ENCODE data around the gene APBA3. TPM values are rescaled to one million over a fixed set of nuclear protein-coding genes. Genes with fewer than 3 reads are reported as not detected.

Gene APBA3
- total and polyA plus RNA-seq, 5 experiments from 2014 or later = 25.0 to 80.4 (median 33.0) TPM

- ATAC-seq = no peak
- DNase-seq = no peak
- POLR2A ChIA-PET = no interaction called here
- Mint-ChIP-seq H3K4me3 (no peak overlapping the region), H3K27me3 (no peaks in the 10 kb centered on the region), H3K27ac (no peak overlapping the region), H3K9me3 (peaks cover 0 to 25% (median 16%) of the 10 kb centered on the region in 9 donors), H3K36me3 (peaks cover 6 to 20% (median 12%) of the 10 kb centered on the region in 3 donors), H3K4me1 (peaks cover 0 to 9% (median 6%) of the 10 kb centered on the region in 4 donors)
These were observed 16.8 kb upstream of the APBA3 start for GRCh38 chr19:3778104-3778867.

- H3K27ac Mint-ChIP-seq = no peak overlapping the region
- no peak for DNase-seq
These were observed 15.1 kb upstream of the APBA3 start for GRCh38 chr19:3776479-3777040.

GRCh38 chr19:3775831-3776230 is 14.3 kb upstream of the APBA3 start:
- POLR2A ChIA-PET = interaction anchor here (1.3 kb wide), 1 partner anchor 12 kb away, joined by 5 read pairs; no protein-coding TSS in a partner anchor
- Mint-ChIP-seq H3K27me3 (no peaks in the 10 kb centered on the region), H3K4me3 (no peak overlapping the region), H3K4me1 (peaks cover 0 to 6% (median 2%) of the 10 kb centered on the region in 4 donors), H3K36me3 (peaks cover 0 to under 1% (median 0%) of the 10 kb centered on the region in 3 donors), H3K27ac (no peak overlapping the region), H3K9me3 (peaks cover 0 to 2% (median 0%) of the 10 kb centered on the region in 9 donors)
- DNase-seq (no peak), ATAC-seq (no peak)

More at GRCh38 chr19:3776479-3777040, 15.1 kb upstream of the APBA3 start:
- H3K9me3 Mint-ChIP-seq = peaks cover 0 to 8% (median 5%) of the 10 kb centered on the region in 9 donors
- no peak overlapping the region for H3K4me3 Mint-ChIP-seq
- POLR2A ChIA-PET = no interaction called here
- H3K27me3 Mint-ChIP-seq = no peaks in the 10 kb centered on the region
- peaks cover 0 to 6% (median 5%) of the 10 kb centered on the region in 4 donors for H3K4me1 Mint-ChIP-seq
- peaks cover 0 to 8% (median 2%) of the 10 kb centered on the region in 3 donors for H3K36me3 Mint-ChIP-seq
- ATAC-seq = no peak

- no peak overlapping the region for H3K27ac Mint-ChIP-seq
- no peak overlapping the region for H3K4me3 Mint-ChIP-seq
- peaks cover 0 to 2% (median 0%) of the 10 kb centered on the region in 9 donors for H3K9me3 Mint-ChIP-seq
- DNase-seq = no peak
- H3K36me3 Mint-ChIP-seq = no peaks in the 10 kb centered on the region
- H3K4me1 Mint-ChIP-seq = peaks cover 0 to 6% (median under 1%) of the 10 kb centered on the region in 4 donors
- H3K27me3 Mint-ChIP-seq = no peaks in the 10 kb centered on the region
- ATAC-seq = no peak
- POLR2A ChIA-PET = interaction anchor here (1.3 kb wide), 1 partner anchor 11 kb away, joined by 5 read pairs; no protein-coding TSS in a partner anchor
These were observed 13.9 kb upstream of the APBA3 start for GRCh38 chr19:3775374-3775711.

- no peaks in the 10 kb centered on the region for H3K27me3 Mint-ChIP-seq
- H3K9me3 Mint-ChIP-seq = peaks cover 0 to 2% (median 0%) of the 10 kb centered on the region in 9 donors
- H3K36me3 Mint-ChIP-seq = no peaks in the 10 kb centered on the region
- ATAC-seq = no peak
- no peak overlapping the region for H3K4me3 Mint-ChIP-seq
- POLR2A ChIA-PET = interaction anchor here (1.3 kb wide), 1 partner anchor 11 kb away, joined by 5 read pairs; no protein-coding TSS in a partner anchor
- no peak for DNase-seq
- H3K4me1 Mint-ChIP-seq = peaks cover 0 to 6% (median under 1%) of the 10 kb centered on the region in 4 donors
- H3K27ac Mint-ChIP-seq = peak overlapping the region in 1 of 10 donors; percentile 74
These were observed 13.3 kb upstream of the APBA3 start for GRCh38 chr19:3774621-3775373.

GRCh38 chr19:3773814-3774515 is 12.5 kb upstream of the APBA3 start:
- no peak for ATAC-seq
- H3K27me3 Mint-ChIP-seq = no peaks in the 10 kb centered on the region
- no peak overlapping the region for H3K4me3 Mint-ChIP-seq
- peaks cover 0 to 2% (median 0%) of the 10 kb centered on the region in 9 donors for H3K9me3 Mint-ChIP-seq
- peaks cover 0 to 7% (median 2%) of the 10 kb centered on the region in 4 donors for H3K4me1 Mint-ChIP-seq
- peak overlapping the region in 1 of 10 donors; percentile 74 for H3K27ac Mint-ChIP-seq
- POLR2A ChIA-PET = no interaction called here
- DNase-seq = no peak
- H3K36me3 Mint-ChIP-seq = peaks cover 0 to 2% (median 0%) of the 10 kb centered on the region in 3 donors

- H3K4me1 Mint-ChIP-seq = peaks cover 0 to 9% (median 3%) of the 10 kb centered on the region in 4 donors
- H3K9me3 Mint-ChIP-seq = no peaks in the 10 kb centered on the region
- H3K36me3 Mint-ChIP-seq = peaks cover 0 to 10% (median 0%) of the 10 kb centered on the region in 3 donors
- ATAC-seq = no peak
- H3K27me3 Mint-ChIP-seq = no peaks in the 10 kb centered on the region
- POLR2A ChIA-PET = no interaction called here
- peak within 1 kb of the TSS in 2 of 10 donors; percentile 29 to 73 for H3K27ac Mint-ChIP-seq
- peak in 1 of 10 donors; percentile 58 for DNase-seq
- peak within 1 kb of the TSS in 1 of 10 donors; percentile 20 for H3K4me3 Mint-ChIP-seq
These were observed 10.5 kb upstream of the APBA3 start, which contains the start of gene RAX2 for GRCh38 chr19:3771906-3772455. Gene RAX2, minus strand, starts transcription at chr19:3772228. Its CDS starts 486 bp downstream, at chr19:3771742.

GRCh38 chr19:3771000-3771905 is 9.8 kb upstream of the APBA3 start:
- POLR2A ChIA-PET = no interaction called here
- no peak overlapping the region for H3K4me3 Mint-ChIP-seq
- ATAC-seq (no peak), DNase-seq (no peak)
- H3K27me3 Mint-ChIP-seq = no peaks in the 10 kb centered on the region
- peaks cover 0 to 17% (median 2%) of the 10 kb centered on the region in 3 donors for H3K36me3 Mint-ChIP-seq
- H3K27ac Mint-ChIP-seq = peak overlapping the region in 2 of 10 donors; percentile 29 to 73
- H3K4me1 Mint-ChIP-seq = peaks cover 6 to 12% (median 10%) of the 10 kb centered on the region in 4 donors
- H3K9me3 Mint-ChIP-seq = no peaks in the 10 kb centered on the region

GRCh38 chr19:3770136-3770999 is 8.9 kb upstream of the APBA3 start:
- H3K4me3 Mint-ChIP-seq = no peak overlapping the region
- H3K27ac Mint-ChIP-seq = peak overlapping the region in 3 of 10 donors; percentile 21 to 62 (median 53)
- no peak for ATAC-seq
- POLR2A ChIA-PET = no interaction called here
- H3K27me3 Mint-ChIP-seq = no peaks in the 10 kb centered on the region
- peaks cover 7 to 14% (median 11%) of the 10 kb centered on the region in 4 donors for H3K4me1 Mint-ChIP-seq
- H3K9me3 Mint-ChIP-seq = no peaks in the 10 kb centered on the region
- peaks cover 0 to 22% (median 4%) of the 10 kb centered on the region in 3 donors for H3K36me3 Mint-ChIP-seq
- DNase-seq = no peak

- Mint-ChIP-seq H3K9me3 (no peaks in the 10 kb centered on the region), H3K36me3 (peaks cover 0 to 26% (median 4%) of the 10 kb centered on the region in 3 donors), H3K4me3 (no peak overlapping the region), H3K4me1 (peaks cover 7 to 14% (median 11%) of the 10 kb centered on the region in 4 donors), H3K27ac (peak overlapping the region in 1 of 10 donors; percentile 94), H3K27me3 (no peaks in the 10 kb centered on the region)
- ATAC-seq (no peak), DNase-seq (no peak)
- POLR2A ChIA-PET = no interaction called here
These were observed 8.0 kb upstream of the APBA3 start for GRCh38 chr19:3769494-3769893.

Data from naive thymus-derived CD8-positive, alpha-beta T cell (primary cell).